ENCODE results near the gene TOP3A. TPM values are rescaled to one million over a fixed set of nuclear protein-coding genes. Genes with fewer than 3 reads are reported as not detected.

Gene TOP3A
- total and polyA plus RNA-seq, 2 donors (not counting 1 experiment from before 2014, with no cell fraction given) = 13.4 to 55.8 TPM

DNA sequence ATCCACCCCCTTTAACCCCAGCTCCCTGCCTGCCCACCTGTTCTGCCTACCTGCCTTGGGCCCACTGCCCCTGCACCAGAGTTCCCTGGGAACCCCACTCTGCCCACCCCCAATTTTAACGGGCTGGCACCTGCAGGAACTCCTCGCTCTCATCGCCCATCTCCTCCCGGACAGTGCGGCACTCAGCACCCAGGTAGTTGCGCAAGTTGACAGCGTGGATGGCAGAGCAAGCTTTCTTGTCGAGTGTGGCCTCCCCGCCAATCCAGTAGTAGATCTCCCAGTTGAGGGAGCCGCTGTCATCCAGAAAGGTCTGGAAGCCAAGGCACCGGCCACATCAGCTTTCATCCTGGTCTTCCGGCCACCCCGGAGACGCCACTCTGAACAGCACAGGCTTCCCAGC lies 64.1 kb downstream of the TOP3A start:
- Histone ChIP-seq H3K79me2 (ENCODE audit: control insufficient read depth, insufficient read depth, low read length) (peaks cover 6% of the 10 kb centered on the region), H3K27ac (ENCODE audit: low read length in 2 of 2) (no peak overlapping the region), H3K9ac (ENCODE audit: low read length) (no peak overlapping the region), H4K20me1 (ENCODE audit: control insufficient read depth, insufficient read depth, low read length, poor library complexity, severe bottlenecking) (peaks cover 19% of the 10 kb centered on the region), H3K4me3 (ENCODE audit: control extremely low read depth in 1 of 5, extremely low read depth in 1 of 5, insufficient read depth in 1 of 5, low read depth in 2 of 5, low read length in 4 of 5) (no peak overlapping the region), H3K4me1 (ENCODE audit: control insufficient read depth in 2 of 2, insufficient read depth in 2 of 2, low read length in 2 of 2) (no peaks in the 10 kb centered on the region), H3K9me3 (ENCODE audit: control extremely low read depth in 1 of 3, control insufficient read depth in 2 of 3, insufficient read depth in 1 of 3, low read length in 2 of 3) (no peaks in the 10 kb centered on the region), H2AFZ (ENCODE audit: insufficient read depth, low read depth, low read length, poor library complexity, severe bottlenecking) (no peak overlapping the region), H3K36me3 (replicated peaks in 1 of 2; ENCODE audit: control extremely low read depth in 1 of 2, control insufficient read depth in 1 of 2, extremely low read depth in 1 of 2, insufficient read depth in 2 of 2, low read length in 1 of 2) (peaks cover 0 to 88% of the 10 kb centered on the region in 2 experiments), H3K4me2 (replicated peaks; ENCODE audit: low read depth, low read length, poor library complexity, severe bottlenecking) (no peak overlapping the region), H3K27me3 (replicated peaks in 1 of 4; ENCODE audit: control extremely low read depth in 1 of 4, control insufficient read depth in 3 of 4, insufficient read depth in 4 of 4, low read length in 3 of 4) (no peaks in the 10 kb centered on the region)
- H3K27ac Mint-ChIP-seq = no peak overlapping the region
- no peaks in the 10 kb centered on the region for H3K27me3 Mint-ChIP-seq
- TF ChIP-seq, protein P1, sequence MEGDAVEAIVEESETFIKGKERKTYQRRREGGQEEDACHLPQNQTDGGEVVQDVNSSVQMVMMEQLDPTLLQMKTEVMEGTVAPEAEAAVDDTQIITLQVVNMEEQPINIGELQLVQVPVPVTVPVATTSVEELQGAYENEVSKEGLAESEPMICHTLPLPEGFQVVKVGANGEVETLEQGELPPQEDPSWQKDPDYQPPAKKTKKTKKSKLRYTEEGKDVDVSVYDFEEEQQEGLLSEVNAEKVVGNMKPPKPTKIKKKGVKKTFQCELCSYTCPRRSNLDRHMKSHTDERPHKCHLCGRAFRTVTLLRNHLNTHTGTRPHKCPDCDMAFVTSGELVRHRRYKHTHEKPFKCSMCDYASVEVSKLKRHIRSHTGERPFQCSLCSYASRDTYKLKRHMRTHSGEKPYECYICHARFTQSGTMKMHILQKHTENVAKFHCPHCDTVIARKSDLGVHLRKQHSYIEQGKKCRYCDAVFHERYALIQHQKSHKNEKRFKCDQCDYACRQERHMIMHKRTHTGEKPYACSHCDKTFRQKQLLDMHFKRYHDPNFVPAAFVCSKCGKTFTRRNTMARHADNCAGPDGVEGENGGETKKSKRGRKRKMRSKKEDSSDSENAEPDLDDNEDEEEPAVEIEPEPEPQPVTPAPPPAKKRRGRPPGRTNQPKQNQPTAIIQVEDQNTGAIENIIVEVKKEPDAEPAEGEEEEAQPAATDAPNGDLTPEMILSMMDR (IDR thresholded peaks at IDR 0.05) = no peak
- TF ChIP-seq EZH2 (IDR thresholded peaks at IDR 0.05; ENCODE audit: borderline replicate concordance, insufficient read depth, low read depth, low read length, poor library complexity, severe bottlenecking) = no peak
- H3K4me3 Mint-ChIP-seq = no peak overlapping the region
- intact Hi-C loops (cut with micrococcal nuclease) = no loop called here
- H3K9me3 Mint-ChIP-seq (ENCODE audit: insufficient read depth) = no peaks in the 10 kb centered on the region
- no peak for ATAC-seq (ENCODE audit: low read depth)
- no peak for DNase-seq
- H3K4me1 Mint-ChIP-seq = peaks cover 6% of the 10 kb centered on the region
- over 99% methylated on average over 11 of the region's 14 CpGs for WGBS (ENCODE audit: insufficient coverage)
- POLR2A ChIA-PET = no interaction called here
- CTCF ChIA-PET = no interaction called here

DNA sequence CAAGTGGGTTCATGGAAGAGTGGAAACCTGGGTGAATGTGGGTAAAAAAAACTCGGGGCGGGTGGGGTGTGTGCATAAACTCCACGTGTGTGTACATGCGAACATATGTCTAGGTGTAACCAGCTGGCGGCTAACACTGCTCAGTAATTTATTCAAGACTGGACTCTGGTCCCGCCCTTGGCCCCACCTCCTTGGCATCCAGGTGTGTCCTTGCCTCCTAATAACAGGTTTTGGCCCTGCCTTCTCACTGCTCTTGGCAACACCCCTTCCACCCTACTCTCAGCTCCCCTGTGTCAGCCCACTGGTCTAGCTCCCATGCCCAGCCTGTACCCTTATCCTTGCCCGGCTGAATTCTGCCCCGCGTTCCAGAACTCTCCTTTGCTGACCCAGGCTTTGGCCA lies 64.5 kb downstream of the TOP3A start:
- H3K9me3 Mint-ChIP-seq (ENCODE audit: insufficient read depth) = no peaks in the 10 kb centered on the region
- peaks cover 6% of the 10 kb centered on the region for H3K4me1 Mint-ChIP-seq
- no peak overlapping the region for H3K27ac Mint-ChIP-seq
- no peak for DNase-seq
- WGBS (ENCODE audit: insufficient coverage) = 89% methylated on average over 8 of the region's 9 CpGs
- TF ChIP-seq, protein P1 (IDR thresholded peaks at IDR 0.05) = no peak
- no peak for TF ChIP-seq EZH2 (IDR thresholded peaks at IDR 0.05; ENCODE audit: borderline replicate concordance, insufficient read depth, low read depth, low read length, poor library complexity, severe bottlenecking)
- Histone ChIP-seq H3K9ac (ENCODE audit: low read length) (no peak overlapping the region), H3K27ac (ENCODE audit: low read length in 2 of 2) (no peak overlapping the region), H4K20me1 (ENCODE audit: control insufficient read depth, insufficient read depth, low read length, poor library complexity, severe bottlenecking) (peaks cover 14% of the 10 kb centered on the region), H3K4me3 (ENCODE audit: control extremely low read depth in 1 of 5, extremely low read depth in 1 of 5, insufficient read depth in 1 of 5, low read depth in 2 of 5, low read length in 4 of 5) (no peak overlapping the region), H3K36me3 (replicated peaks in 1 of 2; ENCODE audit: control extremely low read depth in 1 of 2, control insufficient read depth in 1 of 2, extremely low read depth in 1 of 2, insufficient read depth in 2 of 2, low read length in 1 of 2) (peaks cover 2 to 88% of the 10 kb centered on the region in 2 experiments), H2AFZ (ENCODE audit: insufficient read depth, low read depth, low read length, poor library complexity, severe bottlenecking) (no peak overlapping the region), H3K4me2 (replicated peaks; ENCODE audit: low read depth, low read length, poor library complexity, severe bottlenecking) (no peak overlapping the region), H3K79me2 (ENCODE audit: control insufficient read depth, insufficient read depth, low read length) (peaks cover 2% of the 10 kb centered on the region), H3K9me3 (ENCODE audit: control extremely low read depth in 1 of 3, control insufficient read depth in 2 of 3, insufficient read depth in 1 of 3, low read length in 2 of 3) (no peaks in the 10 kb centered on the region), H3K4me1 (ENCODE audit: control insufficient read depth in 2 of 2, insufficient read depth in 2 of 2, low read length in 2 of 2) (no peaks in the 10 kb centered on the region), H3K27me3 (replicated peaks in 1 of 4; ENCODE audit: control extremely low read depth in 1 of 4, control insufficient read depth in 3 of 4, insufficient read depth in 4 of 4, low read length in 3 of 4) (no peaks in the 10 kb centered on the region)
- ChIA-PET CTCF (no interaction called here), POLR2A (no interaction called here)
- intact Hi-C loops (cut with micrococcal nuclease) = no loop called here
- no peaks in the 10 kb centered on the region for H3K27me3 Mint-ChIP-seq
- no peak overlapping the region for H3K4me3 Mint-ChIP-seq
- ATAC-seq (ENCODE audit: low read depth) = no peak
